ENCODE measurements around the gene FAM47E. TPM values are rescaled to one million over a fixed set of nuclear protein-coding genes. Genes with fewer than 3 reads are reported as not detected.

FAM47E gene
- polyA plus RNA-seq, 1 donor (not counting 4 experiments of a cell fraction or from before 2014, with no cell fraction given) = 0.29 TPM

- no peak for DNase-seq (ENCODE audit: low read depth, low spot score)
- Histone ChIP-seq H3K4me2 (ENCODE audit: control insufficient read depth, extremely low read depth, insufficient read depth, low read depth, low read length) (no peak overlapping the region), H3K79me2 (ENCODE audit: control insufficient read depth, insufficient read depth, low read length) (peaks cover 58% of the 10 kb centered on the region), H3K9ac (ENCODE audit: control insufficient read depth, extremely low read depth, insufficient read depth, low read length) (no peak overlapping the region), H3K9me3 (ENCODE audit: control insufficient read depth, low read depth, low read length) (no peaks in the 10 kb centered on the region), H2AFZ (ENCODE audit: control insufficient read depth, low read length) (no peak overlapping the region), H4K20me1 (ENCODE audit: control insufficient read depth, extremely low read depth, insufficient read depth, low read length) (no peaks in the 10 kb centered on the region), H3K4me3 (ENCODE audit: control insufficient read depth in 2 of 3, extremely low read depth in 1 of 3, insufficient read depth in 2 of 3, low read depth in 1 of 3, low read length in 3 of 3) (no peak overlapping the region), H3K36me3 (ENCODE audit: control insufficient read depth in 2 of 2, extremely low read depth in 1 of 2, insufficient read depth in 2 of 2, low read length in 2 of 2) (peaks cover 0 to 2% of the 10 kb centered on the region in 2 experiments), H3K27ac (ENCODE audit: control insufficient read depth, insufficient read depth, low read length) (no peak overlapping the region), H3K9me1 (ENCODE audit: control insufficient read depth, extremely low read depth, insufficient read depth, low read length) (no peaks in the 10 kb centered on the region), H3K4me1 (ENCODE audit: control insufficient read depth, extremely low read depth, insufficient read depth, low read length) (peaks cover 11% of the 10 kb centered on the region), H3K27me3 (ENCODE audit: control insufficient read depth, extremely low read depth, insufficient read depth, low read length) (no peaks in the 10 kb centered on the region)
- dilution Hi-C loops (cut with MboI; ENCODE audit: extremely low pct_ligation_motif_present, low sequenced_read_pairs) = no loop called here
- no peak for FAIRE-seq
- no peak for TF ChIP-seq CTCF (optimal IDR thresholded peaks at IDR 0.05 in 1 of 3, IDR thresholded peaks at IDR 0.05 in 1 of 3, conservative IDR thresholded peaks at IDR 0.05 in 1 of 3; ENCODE audit: extremely low read depth in 1 of 3, insufficient read depth in 2 of 3, low read length in 3 of 3)
- TF ChIP-seq EZH2 (IDR thresholded peaks at IDR 0.05; ENCODE audit: low read length) = no peak
These were observed 46.6 kb upstream of the FAM47E start for GRCh38 chr4:76204936-76205335.

GRCh38 chr4:76205476-76205875 lies 46.0 kb upstream of the FAM47E start:
- Histone ChIP-seq H3K27me3 (ENCODE audit: control insufficient read depth, extremely low read depth, insufficient read depth, low read length) (no peaks in the 10 kb centered on the region), H3K9ac (ENCODE audit: control insufficient read depth, extremely low read depth, insufficient read depth, low read length) (no peak overlapping the region), H3K36me3 (ENCODE audit: control insufficient read depth in 2 of 2, extremely low read depth in 1 of 2, insufficient read depth in 2 of 2, low read length in 2 of 2) (peaks cover 0 to 2% of the 10 kb centered on the region in 2 experiments), H3K79me2 (ENCODE audit: control insufficient read depth, insufficient read depth, low read length) (peaks cover 60% of the 10 kb centered on the region), H3K4me3 (ENCODE audit: control insufficient read depth in 2 of 3, extremely low read depth in 1 of 3, insufficient read depth in 2 of 3, low read depth in 1 of 3, low read length in 3 of 3) (no peak overlapping the region), H3K9me1 (ENCODE audit: control insufficient read depth, extremely low read depth, insufficient read depth, low read length) (no peaks in the 10 kb centered on the region), H3K4me1 (ENCODE audit: control insufficient read depth, extremely low read depth, insufficient read depth, low read length) (peaks cover 14% of the 10 kb centered on the region), H3K9me3 (ENCODE audit: control insufficient read depth, low read depth, low read length) (no peaks in the 10 kb centered on the region), H3K27ac (ENCODE audit: control insufficient read depth, insufficient read depth, low read length) (no peak overlapping the region), H2AFZ (ENCODE audit: control insufficient read depth, low read length) (no peak overlapping the region), H3K4me2 (ENCODE audit: control insufficient read depth, extremely low read depth, insufficient read depth, low read depth, low read length) (no peak overlapping the region), H4K20me1 (ENCODE audit: control insufficient read depth, extremely low read depth, insufficient read depth, low read length) (no peaks in the 10 kb centered on the region)
- TF ChIP-seq CTCF (optimal IDR thresholded peaks at IDR 0.05 in 1 of 3, IDR thresholded peaks at IDR 0.05 in 1 of 3, conservative IDR thresholded peaks at IDR 0.05 in 1 of 3; ENCODE audit: extremely low read depth in 1 of 3, insufficient read depth in 2 of 3, low read length in 3 of 3) (no peak), EZH2 (IDR thresholded peaks at IDR 0.05; ENCODE audit: low read length) (no peak)
- FAIRE-seq (no peak), DNase-seq (ENCODE audit: low read depth, low spot score) (no peak)
- dilution Hi-C loops (cut with MboI; ENCODE audit: extremely low pct_ligation_motif_present, low sequenced_read_pairs) = no loop called here

Measured in keratinocyte (primary cell).